Measurements from ENCODE around the gene TMEM106C. TPM values are rescaled to one million over a fixed set of nuclear protein-coding genes. Genes with fewer than 3 reads are reported as not detected.

The TMEM106C gene
- polyA plus RNA-seq, 3 donors = 8.7 to 9.7 (median 9.0) TPM

- Histone ChIP-seq H3K4me3 (replicated peaks in 1 of 3; ENCODE audit: low read depth in 2 of 3, low read length in 3 of 3) (no peak overlapping the region), H3K4me2 (replicated peaks; ENCODE audit: extremely low read depth, low read length, poor library complexity, severe bottlenecking) (no peak overlapping the region), H3K27me3 (ENCODE audit: control insufficient read depth in 2 of 2, insufficient read depth in 2 of 2, low read length in 2 of 2) (peaks cover 0 to 5% of the 10 kb centered on the region in 2 donors), H3K36me3 (replicated peaks in 1 of 2; ENCODE audit: control insufficient read depth in 1 of 2, insufficient read depth in 2 of 2, low read length in 2 of 2) (no peaks in the 10 kb centered on the region), H2AFZ (ENCODE audit: insufficient read depth, low read depth, low read length, poor library complexity, severe bottlenecking) (no peak overlapping the region), H3K27ac (ENCODE audit: low read depth in 1 of 2, low read length in 2 of 2) (no peak overlapping the region), H3K4me1 (ENCODE audit: control insufficient read depth in 1 of 2, insufficient read depth in 2 of 2, low read length in 2 of 2) (no peaks in the 10 kb centered on the region), H3K9ac (ENCODE audit: insufficient read depth, low read length, poor library complexity, severe bottlenecking) (no peak overlapping the region), H3K79me2 (ENCODE audit: insufficient read depth, low read length) (no peaks in the 10 kb centered on the region), H3K9me3 (replicated peaks in 1 of 2; ENCODE audit: control insufficient read depth in 1 of 2, insufficient read depth in 1 of 2, low read length in 2 of 2) (no peaks in the 10 kb centered on the region), H4K20me1 (ENCODE audit: insufficient read depth, low read length) (no peaks in the 10 kb centered on the region)
- H3K27ac Mint-ChIP-seq = peak overlapping the region in 1 of 7 donors; percentile 26
- DNase-seq = no peak
- TF ChIP-seq, protein P1, sequence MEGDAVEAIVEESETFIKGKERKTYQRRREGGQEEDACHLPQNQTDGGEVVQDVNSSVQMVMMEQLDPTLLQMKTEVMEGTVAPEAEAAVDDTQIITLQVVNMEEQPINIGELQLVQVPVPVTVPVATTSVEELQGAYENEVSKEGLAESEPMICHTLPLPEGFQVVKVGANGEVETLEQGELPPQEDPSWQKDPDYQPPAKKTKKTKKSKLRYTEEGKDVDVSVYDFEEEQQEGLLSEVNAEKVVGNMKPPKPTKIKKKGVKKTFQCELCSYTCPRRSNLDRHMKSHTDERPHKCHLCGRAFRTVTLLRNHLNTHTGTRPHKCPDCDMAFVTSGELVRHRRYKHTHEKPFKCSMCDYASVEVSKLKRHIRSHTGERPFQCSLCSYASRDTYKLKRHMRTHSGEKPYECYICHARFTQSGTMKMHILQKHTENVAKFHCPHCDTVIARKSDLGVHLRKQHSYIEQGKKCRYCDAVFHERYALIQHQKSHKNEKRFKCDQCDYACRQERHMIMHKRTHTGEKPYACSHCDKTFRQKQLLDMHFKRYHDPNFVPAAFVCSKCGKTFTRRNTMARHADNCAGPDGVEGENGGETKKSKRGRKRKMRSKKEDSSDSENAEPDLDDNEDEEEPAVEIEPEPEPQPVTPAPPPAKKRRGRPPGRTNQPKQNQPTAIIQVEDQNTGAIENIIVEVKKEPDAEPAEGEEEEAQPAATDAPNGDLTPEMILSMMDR (IDR thresholded peaks at IDR 0.05) = no peak
- intact Hi-C loops (cut with micrococcal nuclease) = no loop called here
- H3K4me3 Mint-ChIP-seq = no peak overlapping the region
- H3K36me3 Mint-ChIP-seq = no peaks in the 10 kb centered on the region
- WGBS (ENCODE audit: insufficient coverage) = 96% methylated on average over 14 of the region's 15 CpGs
- no peaks in the 10 kb centered on the region for H3K9me3 Mint-ChIP-seq
- peaks cover 14% of the 10 kb centered on the region for H3K4me1 Mint-ChIP-seq
- H3K27me3 Mint-ChIP-seq (ENCODE audit: low read depth in 3 of 3) = peaks cover 20 to 48% (median 43%) of the 10 kb centered on the region in 3 donors
These were observed 25.0 kb downstream of the TMEM106C start for GRCh38 chr12:47988073-47989022.

- Histone ChIP-seq H3K9me3 (replicated peaks in 1 of 2; ENCODE audit: control insufficient read depth in 1 of 2, insufficient read depth in 1 of 2, low read length in 2 of 2) (no peaks in the 10 kb centered on the region), H2AFZ (ENCODE audit: insufficient read depth, low read depth, low read length, poor library complexity, severe bottlenecking) (no peak overlapping the region), H3K4me2 (replicated peaks; ENCODE audit: extremely low read depth, low read length, poor library complexity, severe bottlenecking) (no peak overlapping the region), H4K20me1 (ENCODE audit: insufficient read depth, low read length) (no peaks in the 10 kb centered on the region), H3K4me3 (replicated peaks in 1 of 3; ENCODE audit: low read depth in 2 of 3, low read length in 3 of 3) (no peak overlapping the region), H3K27me3 (ENCODE audit: control insufficient read depth in 2 of 2, insufficient read depth in 2 of 2, low read length in 2 of 2) (peaks cover 0 to 12% of the 10 kb centered on the region in 2 donors), H3K4me1 (ENCODE audit: control insufficient read depth in 1 of 2, insufficient read depth in 2 of 2, low read length in 2 of 2) (no peaks in the 10 kb centered on the region), H3K9ac (ENCODE audit: insufficient read depth, low read length, poor library complexity, severe bottlenecking) (no peak overlapping the region), H3K27ac (ENCODE audit: low read depth in 1 of 2, low read length in 2 of 2) (no peak overlapping the region), H3K79me2 (ENCODE audit: insufficient read depth, low read length) (no peaks in the 10 kb centered on the region), H3K36me3 (replicated peaks in 1 of 2; ENCODE audit: control insufficient read depth in 1 of 2, insufficient read depth in 2 of 2, low read length in 2 of 2) (no peaks in the 10 kb centered on the region)
- TF ChIP-seq, protein P1 (IDR thresholded peaks at IDR 0.05) = no peak
- Mint-ChIP-seq H3K9me3 (no peaks in the 10 kb centered on the region), H3K27me3 (ENCODE audit: low read depth in 3 of 3) (peaks cover 20 to 54% (median 48%) of the 10 kb centered on the region in 3 donors), H3K4me3 (no peak overlapping the region), H3K27ac (no peak overlapping the region), H3K4me1 (peaks cover 14% of the 10 kb centered on the region), H3K36me3 (no peaks in the 10 kb centered on the region)
- DNase-seq = no peak
- WGBS (ENCODE audit: insufficient coverage) = 93% methylated on average over 3 of the region's 8 CpGs
- intact Hi-C loops (cut with micrococcal nuclease) = no loop called here
These were observed 25.6 kb downstream of the TMEM106C start for GRCh38 chr12:47989023-47989417.
